Activated T-cell treated with anti-CD3 and anti-CD28 coated beads, Interleukin-2, amount 50 U/mL, for 4 hours (primary cell): ENCODE results near the gene ANO4. TPM values are rescaled to one million over a fixed set of nuclear protein-coding genes. Genes with fewer than 3 reads are reported as not detected.
"Not testable (repeated sequence)": the region's sequence is repeated elsewhere in the genome, so short reads cannot be mapped to it uniquely, and the experiment has no call there.

Source experiments
- ATAC-seq, 2 donors: fragments of 200-7000 bp; cut with Tn5 transposase; one replicate each; pipeline ENCODE4 v1.10.0; 2021
- DNase-seq: peaks from one replicate; pipeline ENCODE4 v3.0.0-alpha.2; 2020
- H3K27me3 Mint-ChIP-seq: one replicate; pipeline ENCODE4 v1.8.0; 2021; ENCODE audit warnings: low read depth, mixed read lengths
- H3K36me3 Mint-ChIP-seq: one replicate; pipeline ENCODE4 v1.8.0; 2022; ENCODE audit warnings: mixed read lengths; ENCODE audit not compliant: insufficient read depth
- H3K4me1 Mint-ChIP-seq: one replicate; pipeline ENCODE4 v1.8.0; 2021; ENCODE audit warnings: low read depth, mixed read lengths
- H3K4me3 Mint-ChIP-seq: one replicate; pipeline ENCODE4 v1.8.0; 2021; ENCODE audit warnings: mild to moderate bottlenecking, moderate library complexity, mixed read lengths
- H3K9me3 Mint-ChIP-seq: one replicate; pipeline ENCODE4 v1.8.0; 2021; ENCODE audit warnings: mixed read lengths
- total RNA-seq, 3 donors: library from RNA; stranded (reverse); gene quantifications; one replicate each; pipeline ENCODE4 v1.2.1, GENCODE V29; 2021

Gene ANO4
- total RNA-seq, 3 donors from 2014 or later: not detected

- no peaks in the 10 kb centered on the region for H3K27me3 Mint-ChIP-seq
- no peaks in the 10 kb centered on the region for H3K36me3 Mint-ChIP-seq
- no peaks in the 10 kb centered on the region for H3K9me3 Mint-ChIP-seq
- ATAC-seq: no peak
- H3K4me1 Mint-ChIP-seq: no peaks in the 10 kb centered on the region
- no peak overlapping the region for H3K4me3 Mint-ChIP-seq
- no peak for DNase-seq
Observed at GRCh38 chr12:100920493-100920892, 125.9 kb downstream of the ANO4 start.

GRCh38 chr12:100926669-100927248 is 132.2 kb downstream of the ANO4 start:
- Mint-ChIP-seq H3K36me3 (no peaks in the 10 kb centered on the region), H3K4me1 (no peaks in the 10 kb centered on the region), H3K9me3 (no peaks in the 10 kb centered on the region), H3K4me3 (no peak overlapping the region), H3K27me3 (no peaks in the 10 kb centered on the region)
- DNase-seq: no peak
- ATAC-seq: no peak

DNA sequence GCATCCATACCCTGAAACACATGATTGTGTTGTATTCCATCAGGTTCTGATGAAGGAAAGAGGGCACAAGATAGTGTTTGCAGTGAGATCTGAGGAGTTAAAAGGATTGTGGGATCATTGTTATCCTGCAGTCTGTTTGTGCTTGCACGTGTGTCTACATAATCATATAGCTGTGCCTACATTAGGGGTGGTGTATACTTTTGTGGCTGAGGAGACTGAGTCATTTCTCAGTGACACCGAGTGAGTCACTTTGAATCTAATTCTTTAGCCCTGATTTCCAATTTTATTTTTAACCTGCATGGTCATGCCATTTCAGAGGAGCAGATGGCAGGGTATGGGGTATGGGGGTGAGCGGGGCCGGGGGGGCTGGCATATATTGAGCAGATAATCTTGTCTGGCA is 133.2 kb downstream of the ANO4 start:
- Mint-ChIP-seq H3K9me3 (no peaks in the 10 kb centered on the region), H3K4me3 (no peak overlapping the region), H3K36me3 (no peaks in the 10 kb centered on the region), H3K4me1 (no peaks in the 10 kb centered on the region), H3K27me3 (no peaks in the 10 kb centered on the region)
- ATAC-seq: no peak
- no peak for DNase-seq

DNA sequence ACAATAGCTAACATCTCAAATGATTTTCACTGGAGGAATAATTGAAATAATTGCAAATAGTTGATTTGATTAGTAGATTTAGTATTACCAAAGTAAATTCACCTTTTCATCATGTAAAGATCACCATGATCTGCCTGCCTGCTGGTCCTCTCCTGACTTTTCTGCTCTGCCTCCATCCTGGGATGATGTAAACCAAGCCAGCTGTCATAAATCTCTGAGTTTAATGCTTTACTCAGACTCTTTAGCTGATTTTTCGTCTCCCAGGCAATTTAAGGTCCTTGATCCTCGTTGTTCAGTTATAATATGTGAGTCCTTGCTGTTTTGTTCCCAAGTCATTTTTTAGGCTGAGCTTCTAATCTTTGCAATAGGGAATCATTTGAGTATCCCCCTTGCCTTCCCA is 138.0 kb downstream of the ANO4 start:
- ATAC-seq (no peak), DNase-seq (no peak)
- H3K27me3 Mint-ChIP-seq: no peaks in the 10 kb centered on the region
- H3K4me3 Mint-ChIP-seq: no peak overlapping the region
- H3K4me1 Mint-ChIP-seq: no peaks in the 10 kb centered on the region
- no peaks in the 10 kb centered on the region for H3K9me3 Mint-ChIP-seq
- H3K36me3 Mint-ChIP-seq: no peaks in the 10 kb centered on the region

GRCh38 chr12:100933531-100933930 is 139.0 kb downstream of the ANO4 start:
- H3K4me3 Mint-ChIP-seq, H3K4me1 Mint-ChIP-seq, ATAC-seq, H3K36me3 Mint-ChIP-seq, DNase-seq, H3K27me3 Mint-ChIP-seq, H3K9me3 Mint-ChIP-seq: not testable (repeated sequence)

- Mint-ChIP-seq H3K36me3 (no peaks in the 10 kb centered on the region), H3K27me3 (no peaks in the 10 kb centered on the region), H3K9me3 (peaks cover 3% of the 10 kb centered on the region), H3K4me3 (no peak overlapping the region), H3K4me1 (no peaks in the 10 kb centered on the region)
- no peak for DNase-seq
- no peak for ATAC-seq
Observed at GRCh38 chr12:100935929-100936328, 141.4 kb downstream of the ANO4 start.

DNA sequence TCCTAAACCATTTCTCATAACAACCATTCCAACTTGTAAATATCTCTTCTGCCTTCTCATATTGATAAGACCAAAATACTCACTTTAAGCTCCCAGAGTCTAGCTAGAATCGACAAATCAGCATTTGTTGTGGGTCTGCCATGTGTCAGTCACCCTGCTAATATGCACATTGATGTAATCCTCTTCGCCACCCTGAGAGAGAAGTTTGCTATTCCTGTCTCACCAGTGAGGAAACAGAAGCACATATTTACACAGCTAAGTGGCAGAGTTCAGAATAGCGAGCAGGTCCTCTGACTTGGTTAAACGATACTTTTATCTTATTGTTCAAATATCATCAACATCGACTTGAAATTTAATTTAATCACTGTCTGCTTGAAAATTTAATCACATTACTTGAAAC is 142.1 kb downstream of the ANO4 start:
- no peaks in the 10 kb centered on the region for H3K27me3 Mint-ChIP-seq
- no peak for DNase-seq
- H3K36me3 Mint-ChIP-seq: no peaks in the 10 kb centered on the region
- peaks cover 3% of the 10 kb centered on the region for H3K9me3 Mint-ChIP-seq
- no peak for ATAC-seq
- no peak overlapping the region for H3K4me3 Mint-ChIP-seq
- no peaks in the 10 kb centered on the region for H3K4me1 Mint-ChIP-seq

DNA sequence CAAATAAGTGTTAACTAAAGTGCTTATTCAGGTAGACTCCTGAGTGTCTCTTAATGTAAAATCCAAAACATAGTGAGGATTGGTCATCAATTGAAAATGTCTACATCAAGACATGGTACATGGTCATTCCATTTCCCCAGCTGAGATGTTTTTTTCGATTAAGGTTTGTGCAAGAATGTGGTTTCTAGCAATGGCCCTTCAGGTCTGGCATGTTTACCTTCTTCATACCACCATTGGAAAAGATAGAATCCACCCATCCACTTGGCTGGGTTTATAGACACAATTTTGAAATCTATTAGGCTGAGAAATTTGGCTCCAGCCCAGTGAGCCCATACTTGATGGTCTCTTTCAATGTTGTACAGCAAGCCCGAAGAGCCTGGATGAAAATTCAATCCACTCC is 145.9 kb downstream of the ANO4 start:
- H3K9me3 Mint-ChIP-seq: peaks cover 7% of the 10 kb centered on the region
- no peak overlapping the region for H3K4me3 Mint-ChIP-seq
- H3K27me3 Mint-ChIP-seq: no peaks in the 10 kb centered on the region
- DNase-seq (no peak), ATAC-seq (no peak)
- no peaks in the 10 kb centered on the region for H3K36me3 Mint-ChIP-seq
- H3K4me1 Mint-ChIP-seq: no peaks in the 10 kb centered on the region

- DNase-seq: no peak
- Mint-ChIP-seq H3K4me1 (no peaks in the 10 kb centered on the region), H3K9me3 (peaks cover 7% of the 10 kb centered on the region), H3K36me3 (no peaks in the 10 kb centered on the region), H3K4me3 (no peak overlapping the region), H3K27me3 (no peaks in the 10 kb centered on the region)
- ATAC-seq: no peak
Observed at GRCh38 chr12:100942984-100943749, 148.6 kb downstream of the ANO4 start.

DNA sequence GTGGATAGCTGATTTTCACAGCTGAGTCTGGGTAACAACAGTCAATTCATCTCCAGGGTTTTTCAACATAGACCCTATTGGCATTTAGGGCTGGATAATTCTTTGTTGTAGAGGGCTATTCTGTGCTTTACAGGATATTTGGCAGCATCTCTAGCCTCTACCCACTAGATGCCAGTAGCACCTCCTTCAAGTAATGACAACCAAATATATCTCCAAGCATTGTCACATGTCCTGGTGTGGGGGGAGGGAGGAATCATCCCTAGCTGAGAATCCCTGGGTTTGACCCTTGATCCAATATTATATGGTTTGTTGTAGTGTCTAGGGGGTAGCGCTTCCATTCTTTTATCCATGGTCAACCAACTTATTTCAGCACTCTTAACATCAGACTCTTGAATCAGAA is 157.2 kb downstream of the ANO4 start:
- Mint-ChIP-seq H3K36me3 (no peaks in the 10 kb centered on the region), H3K27me3 (no peaks in the 10 kb centered on the region), H3K4me3 (no peak overlapping the region), H3K4me1 (no peaks in the 10 kb centered on the region), H3K9me3 (no peaks in the 10 kb centered on the region)
- no peak for ATAC-seq
- no peak for DNase-seq

DNA sequence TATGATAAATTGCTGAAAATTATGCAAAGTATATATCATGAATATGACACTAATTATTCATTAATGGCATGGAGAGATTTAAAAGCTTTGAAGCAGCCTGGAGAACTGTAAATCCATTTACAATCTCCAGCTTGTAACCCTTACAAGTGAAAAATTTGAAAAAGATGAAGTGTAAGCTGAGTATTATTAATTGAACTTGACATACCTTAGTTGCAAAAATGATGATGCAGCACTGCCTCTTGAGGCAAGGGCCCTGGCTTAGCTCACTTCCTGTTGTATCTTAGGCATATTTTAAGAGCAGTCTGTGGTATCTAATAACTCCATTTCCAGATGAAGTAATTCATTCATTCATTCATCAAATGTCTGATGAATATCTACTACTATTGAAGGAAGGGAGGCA is 158.6 kb downstream of the ANO4 start:
- Mint-ChIP-seq H3K9me3 (no peaks in the 10 kb centered on the region), H3K4me1 (no peaks in the 10 kb centered on the region), H3K4me3 (no peak overlapping the region), H3K36me3 (no peaks in the 10 kb centered on the region), H3K27me3 (no peaks in the 10 kb centered on the region)
- DNase-seq: no peak
- no peak for ATAC-seq

GRCh38 chr12:100953677-100954076 is 159.1 kb downstream of the ANO4 start:
- Mint-ChIP-seq H3K9me3 (no peaks in the 10 kb centered on the region), H3K4me1 (no peaks in the 10 kb centered on the region), H3K27me3 (no peaks in the 10 kb centered on the region), H3K4me3 (no peak overlapping the region), H3K36me3 (no peaks in the 10 kb centered on the region)
- no peak for ATAC-seq
- DNase-seq: no peak

GRCh38 chr12:100954118-100954517 is 159.5 kb downstream of the ANO4 start:
- Mint-ChIP-seq H3K9me3 (no peaks in the 10 kb centered on the region), H3K36me3 (no peaks in the 10 kb centered on the region), H3K4me1 (no peaks in the 10 kb centered on the region), H3K27me3 (no peaks in the 10 kb centered on the region), H3K4me3 (no peak overlapping the region)
- DNase-seq: no peak
- no peak for ATAC-seq

DNA sequence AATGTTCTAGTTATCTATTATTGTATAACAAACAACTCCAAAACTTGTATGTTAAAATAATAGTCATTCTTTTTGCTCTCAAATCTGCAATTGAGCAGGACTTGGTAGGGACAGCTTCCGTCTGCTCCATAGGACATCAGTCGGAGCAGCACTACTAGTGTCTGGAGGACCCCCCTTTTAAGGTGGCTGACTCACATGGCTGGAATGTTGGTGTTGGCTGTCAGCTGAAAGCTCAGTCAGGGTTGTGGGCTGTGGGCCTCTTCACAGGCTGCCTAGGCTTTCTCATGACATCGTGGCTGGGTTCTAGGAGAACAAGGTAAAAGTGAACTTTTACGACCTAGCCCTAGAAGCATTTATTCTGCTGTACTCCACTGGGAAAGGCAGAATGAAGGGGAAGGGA is 160.6 kb downstream of the ANO4 start:
- H3K27me3 Mint-ChIP-seq: no peaks in the 10 kb centered on the region
- ATAC-seq (no peak), DNase-seq (no peak)
- no peak overlapping the region for H3K4me3 Mint-ChIP-seq
- H3K36me3 Mint-ChIP-seq: no peaks in the 10 kb centered on the region
- no peaks in the 10 kb centered on the region for H3K4me1 Mint-ChIP-seq
- no peaks in the 10 kb centered on the region for H3K9me3 Mint-ChIP-seq

DNA sequence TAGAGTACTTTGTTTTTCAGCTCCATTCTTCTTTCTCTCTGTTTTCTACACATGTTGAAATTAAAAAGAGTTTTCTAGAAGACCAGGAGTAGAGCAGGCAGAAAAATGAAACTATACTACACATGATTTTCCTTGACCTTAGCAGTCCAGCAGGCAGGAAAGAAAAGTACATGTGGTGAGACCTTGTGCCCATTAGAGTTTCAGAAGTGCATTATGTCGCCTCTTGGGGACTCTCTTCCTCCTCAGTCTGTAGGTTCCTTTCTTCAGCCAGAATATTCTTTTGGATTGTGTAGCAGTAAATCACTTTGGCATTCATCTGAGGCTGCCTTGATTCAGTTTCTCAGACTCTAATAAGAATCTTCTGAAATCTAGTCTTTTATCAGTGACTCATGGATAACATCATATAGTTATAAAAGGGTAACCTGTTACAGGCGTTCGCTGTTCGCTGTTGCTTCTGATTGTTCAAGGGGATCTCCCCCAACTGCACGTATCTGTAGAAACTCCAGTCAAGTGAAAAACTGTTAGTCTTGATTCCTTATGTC is 161.8 kb downstream of the ANO4 start:
- Mint-ChIP-seq H3K27me3 (no peaks in the 10 kb centered on the region), H3K9me3 (no peaks in the 10 kb centered on the region), H3K36me3 (no peaks in the 10 kb centered on the region), H3K4me1 (no peaks in the 10 kb centered on the region), H3K4me3 (no peak overlapping the region)
- ATAC-seq (no peak), DNase-seq (no peak)
